Brain microvascular endothelial cell (primary cell): ENCODE data around the gene APLN.

Experiments used
- DNase-seq: peaks from one replicate; pipeline ENCODE4 v3.0.0-alpha.2; 2020
- H3K27ac ChIP-seq: fragments of 250-450 bp; sonication (Bioruptor Pico); 2 replicates; pipeline ENCODE4 v1.5.1; 2020; ENCODE audit warnings: mild to moderate bottlenecking, moderate library complexity
- H3K27me3 ChIP-seq: fragments of 250-450 bp; sonication (Bioruptor Pico); replicated peaks from 2 replicates; pipeline ENCODE4 v1.5.1; 2020; ENCODE audit warnings: mild to moderate bottlenecking
- H3K36me3 ChIP-seq: fragments of 250-450 bp; sonication (Bioruptor Pico); replicated peaks from 2 replicates; pipeline ENCODE4 v1.5.1; 2020; ENCODE audit warnings: mild to moderate bottlenecking
- H3K4me3 ChIP-seq: 2 replicates; pipeline ENCODE4 v1.5.1; 2011; ENCODE audit warnings: low read depth, mild to moderate bottlenecking, control low read depth, low read length, moderate library complexity
- in situ Hi-C: cut with HindIII; loops from 2 replicates; pipeline ENCODE4 v1.10.0; 2017; ENCODE audit warnings: low sequenced_read_pairs, low pct_ligation_motif_present
- TF ChIP-seq, protein P1 (sequence below): IDR thresholded peaks from 2 replicates; pipeline ENCODE4 v1.5.1; 2011; ENCODE audit warnings: low read depth, mild to moderate bottlenecking, moderate library complexity, low read length, control low read depth, inconsistent platforms; ENCODE audit errors: missing control alignments

Gene APLN

DNA sequence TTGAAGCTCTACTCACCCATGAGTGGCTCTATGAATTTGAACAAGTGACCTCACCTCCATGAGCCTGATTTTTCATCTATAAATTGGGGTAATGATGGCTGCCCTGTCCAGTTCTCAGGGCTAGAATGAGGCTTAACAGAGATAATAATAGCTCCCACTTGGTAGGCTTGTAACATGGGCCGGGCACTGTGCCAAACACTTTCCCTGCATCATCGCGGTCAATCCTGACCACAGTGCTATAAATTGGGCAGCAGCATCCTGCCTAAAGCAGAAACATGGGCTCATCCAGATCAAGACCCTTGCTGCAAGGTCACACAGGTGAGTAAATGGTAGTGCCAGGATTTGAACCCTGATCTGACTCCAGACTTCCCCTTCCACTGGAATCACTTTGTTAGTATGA, 12.8 kb downstream of the APLN start:
- in situ Hi-C loops, result no loop called here
- no peak overlapping the region for H3K4me3 ChIP-seq
- TF ChIP-seq, protein P1, sequence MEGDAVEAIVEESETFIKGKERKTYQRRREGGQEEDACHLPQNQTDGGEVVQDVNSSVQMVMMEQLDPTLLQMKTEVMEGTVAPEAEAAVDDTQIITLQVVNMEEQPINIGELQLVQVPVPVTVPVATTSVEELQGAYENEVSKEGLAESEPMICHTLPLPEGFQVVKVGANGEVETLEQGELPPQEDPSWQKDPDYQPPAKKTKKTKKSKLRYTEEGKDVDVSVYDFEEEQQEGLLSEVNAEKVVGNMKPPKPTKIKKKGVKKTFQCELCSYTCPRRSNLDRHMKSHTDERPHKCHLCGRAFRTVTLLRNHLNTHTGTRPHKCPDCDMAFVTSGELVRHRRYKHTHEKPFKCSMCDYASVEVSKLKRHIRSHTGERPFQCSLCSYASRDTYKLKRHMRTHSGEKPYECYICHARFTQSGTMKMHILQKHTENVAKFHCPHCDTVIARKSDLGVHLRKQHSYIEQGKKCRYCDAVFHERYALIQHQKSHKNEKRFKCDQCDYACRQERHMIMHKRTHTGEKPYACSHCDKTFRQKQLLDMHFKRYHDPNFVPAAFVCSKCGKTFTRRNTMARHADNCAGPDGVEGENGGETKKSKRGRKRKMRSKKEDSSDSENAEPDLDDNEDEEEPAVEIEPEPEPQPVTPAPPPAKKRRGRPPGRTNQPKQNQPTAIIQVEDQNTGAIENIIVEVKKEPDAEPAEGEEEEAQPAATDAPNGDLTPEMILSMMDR, result no peak
- peak; percentile 35 for DNase-seq
- H3K27ac ChIP-seq, result no peak overlapping the region
- H3K27me3 ChIP-seq, result no peaks in the 10 kb centered on the region
- H3K36me3 ChIP-seq, result no peaks in the 10 kb centered on the region

DNA sequence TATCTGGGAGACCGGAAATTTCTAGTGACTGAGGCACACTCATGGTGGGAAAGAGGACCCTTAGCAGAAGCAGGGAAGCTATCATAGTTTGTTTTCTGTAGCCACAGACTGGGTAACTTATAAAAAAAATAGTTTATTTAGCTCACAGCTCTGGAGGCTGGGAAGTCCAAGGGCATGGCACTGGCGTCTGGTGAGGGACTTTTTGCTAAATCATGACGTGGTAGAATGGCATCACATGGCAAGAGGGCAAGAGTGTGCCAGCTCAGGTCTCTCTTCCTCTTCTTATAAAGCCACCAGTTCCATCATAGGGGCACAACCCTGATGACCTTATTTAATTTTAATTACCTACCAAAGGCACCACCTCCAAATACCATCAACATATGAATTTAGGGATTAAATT, 13.3 kb downstream of the APLN start:
- in situ Hi-C loops, result no loop called here
- Histone ChIP-seq H3K4me3 (no peak overlapping the region), H3K36me3 (no peaks in the 10 kb centered on the region), H3K27ac (no peak overlapping the region), H3K27me3 (no peaks in the 10 kb centered on the region)
- no peak for DNase-seq
- TF ChIP-seq, protein P1, result no peak

DNA sequence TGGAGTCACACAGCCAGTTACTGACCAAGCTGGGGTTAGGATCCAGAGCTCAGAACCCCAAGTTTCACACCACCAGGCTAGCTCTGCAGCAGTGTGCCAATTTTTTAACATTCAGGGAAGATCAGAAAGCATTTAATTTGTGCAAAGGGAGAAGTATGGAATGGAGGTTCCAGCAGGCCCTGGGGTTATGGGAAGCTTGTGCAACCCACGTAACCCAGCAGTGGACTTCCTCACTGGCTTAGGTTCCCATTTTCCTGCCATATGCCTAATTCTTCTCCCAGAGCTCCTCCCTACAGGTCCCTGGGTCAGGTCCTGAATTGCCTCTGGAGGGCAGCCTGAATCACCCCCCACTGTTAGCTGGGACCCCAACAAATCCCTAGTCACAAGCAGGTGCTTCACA, 14.0 kb downstream of the APLN start:
- DNase-seq, result no peak
- TF ChIP-seq, protein P1, result no peak
- H3K4me3 ChIP-seq, result no peak overlapping the region
- in situ Hi-C loops, result no loop called here
- H3K27me3 ChIP-seq, result no peaks in the 10 kb centered on the region
- no peak overlapping the region for H3K27ac ChIP-seq
- H3K36me3 ChIP-seq, result no peaks in the 10 kb centered on the region

DNA sequence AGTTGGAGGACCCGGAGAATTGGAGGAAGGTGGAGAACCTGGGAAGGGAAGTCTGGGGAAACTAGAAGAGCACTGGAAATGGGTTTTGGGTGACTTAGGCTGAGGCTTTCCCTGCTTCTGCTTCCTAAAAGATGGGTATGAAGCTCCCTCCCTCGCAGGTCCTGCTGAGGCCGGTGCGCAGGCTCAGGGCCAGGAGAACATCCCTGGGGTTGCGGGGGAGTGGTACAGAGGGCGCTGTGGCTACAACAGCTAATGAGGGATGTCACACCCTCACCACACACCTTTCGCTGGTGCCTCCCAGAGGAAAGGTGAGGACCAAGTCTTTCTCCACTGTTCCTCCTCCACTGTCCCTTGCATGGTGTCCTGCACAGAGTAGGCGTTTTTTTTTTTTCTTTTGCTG, 15.8 kb downstream of the APLN start:
- DNase-seq, result no peak
- TF ChIP-seq, protein P1, result no peak
- Histone ChIP-seq H3K4me3 (no peak overlapping the region), H3K27ac (no peak overlapping the region), H3K27me3 (no peaks in the 10 kb centered on the region), H3K36me3 (no peaks in the 10 kb centered on the region)
- in situ Hi-C loops, result no loop called here

DNA sequence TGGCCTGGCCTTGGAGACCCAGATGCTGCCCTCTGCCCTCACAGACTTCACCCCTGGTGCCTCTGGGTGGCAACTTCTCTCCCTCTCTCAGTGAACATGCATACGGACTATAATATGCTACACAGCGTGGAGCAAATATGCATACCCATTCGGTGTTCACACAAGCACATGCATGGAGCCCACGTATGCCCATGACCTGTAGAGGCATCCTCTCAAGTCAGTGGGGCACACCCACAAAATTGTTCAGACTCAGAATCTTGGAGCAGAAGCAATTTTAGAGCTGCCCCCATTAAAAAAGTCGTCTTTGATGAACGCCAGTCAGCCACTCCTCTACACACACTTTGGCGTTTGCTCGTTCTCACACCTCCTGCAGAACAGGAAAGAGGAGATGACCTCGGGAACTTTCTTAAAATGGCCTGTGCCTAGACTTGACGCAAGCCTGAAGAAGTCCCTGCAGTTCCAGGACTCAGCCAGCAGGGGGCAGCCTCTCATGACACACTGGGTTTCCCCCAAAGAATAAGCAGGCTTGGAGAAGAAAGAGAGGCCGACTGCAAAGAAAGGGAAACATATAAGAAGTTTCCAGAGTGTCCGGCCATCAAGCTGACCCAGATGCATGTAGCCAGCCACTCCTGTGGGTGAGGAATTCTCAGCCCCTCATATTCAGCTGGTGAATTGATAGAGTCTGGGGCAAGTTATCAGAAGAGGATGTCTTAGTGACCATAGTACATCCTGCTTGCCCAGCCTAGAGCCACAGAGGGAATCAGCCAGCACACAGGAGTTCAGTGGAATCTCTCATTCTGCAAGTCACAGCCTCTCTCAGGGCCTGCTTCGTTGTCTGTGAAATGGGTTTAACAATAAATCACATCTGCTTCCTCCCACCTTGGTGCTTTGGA, 17.3 kb downstream of the APLN start:
- no peak overlapping the region for H3K27ac ChIP-seq
- no peaks in the 10 kb centered on the region for H3K36me3 ChIP-seq
- in situ Hi-C loops, result no loop called here
- peak; percentile 51 for DNase-seq
- TF ChIP-seq, protein P1, result peak; percentile 93
- no peak overlapping the region for H3K4me3 ChIP-seq
- no peaks in the 10 kb centered on the region for H3K27me3 ChIP-seq
